GM21526 (cell line): ENCODE data around the gene ARHGAP22.

Experiments used
- ATAC-seq: cut with Tn5 transposase; IDR thresholded peaks from one replicate; pipeline ENCODE4 v1.9.1; 2021; ENCODE audit warnings: moderate library complexity; ENCODE audit not compliant: unreplicated experiment, low FRiP score

The ARHGAP22 gene

DNA sequence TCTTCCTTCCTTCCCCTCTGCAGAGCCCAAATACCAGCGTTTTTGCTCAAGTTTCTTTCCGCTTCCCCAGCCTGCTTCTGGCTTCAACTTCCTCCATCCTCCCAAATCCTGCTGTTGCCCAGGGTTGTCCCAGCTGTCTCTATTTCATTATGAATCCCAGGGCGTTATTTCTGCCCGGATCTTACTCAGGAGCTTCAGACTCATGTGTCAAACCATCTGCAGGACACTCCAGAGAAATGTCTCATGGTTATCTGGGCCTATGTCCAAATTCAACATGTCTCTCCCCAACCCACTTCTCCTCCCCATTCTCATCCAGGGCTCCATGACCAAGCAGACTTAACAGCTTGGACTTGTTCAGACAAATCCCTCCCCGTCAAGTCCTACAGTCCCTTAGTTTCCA is 15.6 kb downstream of the ARHGAP22 start:
- ATAC-seq: no peak

DNA sequence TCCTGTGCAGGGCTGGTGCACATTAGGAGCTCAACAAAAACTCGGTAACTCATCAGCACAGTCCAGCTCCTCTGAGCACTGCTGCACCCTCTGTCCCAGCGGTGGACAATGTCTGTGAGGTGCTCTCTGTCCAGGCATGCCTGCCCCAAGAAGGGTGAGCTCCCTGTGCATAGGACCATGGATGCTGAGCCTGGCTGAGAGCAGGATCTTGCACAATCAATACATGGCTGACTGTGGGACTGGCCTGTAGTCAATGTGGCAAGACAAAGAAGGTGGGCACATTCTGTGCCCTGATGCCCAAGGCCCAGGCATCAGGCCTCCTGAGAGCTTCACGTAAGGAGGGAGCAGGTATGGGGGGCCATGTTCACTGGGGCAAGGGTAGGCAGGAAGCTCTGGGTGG is 17.1 kb downstream of the ARHGAP22 start:
- ATAC-seq: no peak

DNA sequence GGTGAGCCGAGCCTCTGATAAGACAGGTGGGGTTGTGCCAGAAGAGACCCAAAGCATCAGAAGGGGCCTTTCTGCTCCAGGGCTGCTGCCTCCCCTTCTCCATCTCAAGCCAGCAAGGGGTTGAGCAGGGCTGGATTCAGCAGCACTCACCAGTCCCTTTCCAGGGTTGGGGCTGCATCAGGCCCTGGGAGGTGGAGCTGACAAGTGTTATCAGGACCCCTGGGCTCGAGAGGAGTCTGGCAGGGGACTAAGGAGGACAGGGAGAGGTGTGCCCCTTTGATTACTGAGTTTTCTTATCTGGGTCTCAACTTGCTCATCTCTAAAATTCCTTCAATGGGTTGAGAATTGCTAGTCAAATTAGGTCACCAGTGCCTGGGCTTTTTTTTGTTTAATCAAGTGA is 17.8 kb downstream of the ARHGAP22 start:
- ATAC-seq: no peak

DNA sequence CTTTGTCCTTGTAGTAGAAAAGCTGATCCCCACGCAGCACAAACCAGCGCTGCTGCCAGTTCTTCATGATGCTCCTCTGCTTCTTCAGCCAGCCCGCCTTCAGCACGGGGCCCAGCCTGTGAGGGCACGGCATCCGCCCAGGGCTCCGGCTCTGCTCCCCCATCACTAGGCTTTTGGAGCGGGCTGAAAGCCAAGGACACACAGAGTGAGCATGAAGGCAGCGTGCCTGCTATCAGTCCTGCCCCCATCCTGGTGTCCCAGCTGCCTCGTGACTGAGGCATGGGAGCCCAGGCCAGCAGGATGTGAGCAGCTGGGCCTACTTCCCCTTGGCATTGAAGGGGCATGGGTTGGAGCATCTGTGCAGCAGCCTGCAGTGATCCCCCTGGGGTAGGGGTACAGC is 21.9 kb downstream of the ARHGAP22 start:
- ATAC-seq: no peak

DNA sequence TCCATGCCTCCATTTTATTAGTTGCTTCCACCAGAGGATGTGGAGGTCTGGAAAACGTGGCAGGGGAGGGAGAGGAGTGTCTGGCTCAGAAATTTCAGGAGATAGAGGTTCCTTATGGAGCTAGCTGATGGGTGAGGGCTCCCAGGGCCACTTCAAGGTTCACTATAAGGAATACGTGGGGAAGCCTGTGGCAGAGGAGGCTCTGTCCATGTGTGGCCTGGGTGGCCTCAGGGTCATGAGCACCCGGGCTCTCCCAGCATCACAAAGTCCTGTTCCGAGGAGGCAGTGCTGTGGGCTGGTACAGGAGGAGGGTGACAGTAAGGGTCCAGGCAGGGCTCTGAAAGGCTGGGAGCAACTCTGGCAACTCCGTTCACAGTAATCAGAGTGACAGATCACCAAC is 24.6 kb downstream of the ARHGAP22 start:
- no peak for ATAC-seq

DNA sequence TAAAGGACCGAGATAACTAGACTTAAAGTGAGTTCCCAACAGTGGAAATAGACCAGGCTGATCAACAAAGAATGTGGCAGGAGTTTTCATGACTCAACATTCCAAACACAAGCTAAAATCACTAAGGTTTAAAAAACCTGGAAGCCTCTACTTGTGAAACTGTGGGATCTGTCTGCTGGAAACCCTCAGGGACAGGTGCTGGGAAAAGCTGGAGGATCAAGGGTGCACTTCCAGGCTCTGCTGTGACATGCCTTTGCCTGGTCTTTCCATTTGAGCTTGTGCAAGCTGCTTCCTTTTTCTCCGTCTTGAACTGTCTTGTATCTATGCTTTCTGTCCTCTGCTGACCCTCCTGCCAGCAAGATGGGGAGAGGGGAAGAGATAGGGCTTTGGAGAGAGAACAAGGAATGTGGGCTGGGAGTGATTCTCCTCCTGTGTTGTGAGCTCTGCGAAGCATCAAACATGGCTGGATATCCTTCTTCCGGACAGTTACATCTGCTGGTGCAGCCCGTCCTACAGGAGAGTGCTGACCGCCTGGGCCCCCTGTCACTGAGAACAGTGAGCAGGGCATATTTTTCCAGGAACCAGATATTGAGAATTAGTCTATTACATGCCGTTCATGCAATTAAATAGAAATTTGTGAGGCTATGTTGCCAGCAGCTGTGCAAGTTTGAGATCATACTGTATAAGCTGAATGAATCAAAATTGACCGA is 25.5 kb downstream of the ARHGAP22 start:
- no peak for ATAC-seq

DNA sequence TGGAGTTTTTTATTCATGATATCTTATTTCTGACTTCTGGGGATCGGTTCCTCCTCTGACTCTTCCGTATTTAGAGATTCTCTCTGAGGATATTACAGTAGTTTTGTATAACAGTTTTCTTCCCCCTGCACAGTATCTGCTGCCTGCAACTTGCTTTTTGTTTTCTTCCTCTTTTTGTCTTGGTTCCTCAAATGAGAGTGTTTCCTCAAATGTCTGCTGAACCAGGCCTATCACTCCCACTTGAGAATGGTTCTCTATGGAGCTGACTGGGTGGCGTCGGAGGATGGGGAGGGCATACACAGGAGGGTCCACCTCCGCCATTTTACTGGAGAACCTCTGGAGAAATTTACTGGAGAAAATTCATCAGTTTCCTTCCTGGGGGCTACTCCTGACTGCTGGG is 27.7 kb downstream of the ARHGAP22 start:
- ATAC-seq: no peak

DNA sequence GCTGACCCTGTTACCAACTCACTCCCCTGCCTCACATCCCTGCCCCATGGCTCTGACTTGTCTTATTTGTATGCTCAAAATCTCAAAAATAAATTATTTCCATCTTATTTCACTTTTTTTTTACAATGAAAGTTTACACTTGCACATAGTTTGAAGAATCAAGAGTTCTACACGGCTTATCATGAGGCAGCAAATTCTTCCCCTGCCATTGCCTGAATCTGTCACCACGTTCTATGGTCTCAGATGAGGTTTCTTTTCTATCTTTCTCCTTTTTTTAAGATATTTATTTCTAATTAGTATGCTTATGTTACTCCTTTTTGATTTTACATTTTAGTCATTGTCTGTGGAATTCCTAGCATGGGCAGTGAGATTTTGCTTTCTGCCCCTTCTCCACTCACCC is 28.4 kb downstream of the ARHGAP22 start:
- no peak for ATAC-seq

DNA sequence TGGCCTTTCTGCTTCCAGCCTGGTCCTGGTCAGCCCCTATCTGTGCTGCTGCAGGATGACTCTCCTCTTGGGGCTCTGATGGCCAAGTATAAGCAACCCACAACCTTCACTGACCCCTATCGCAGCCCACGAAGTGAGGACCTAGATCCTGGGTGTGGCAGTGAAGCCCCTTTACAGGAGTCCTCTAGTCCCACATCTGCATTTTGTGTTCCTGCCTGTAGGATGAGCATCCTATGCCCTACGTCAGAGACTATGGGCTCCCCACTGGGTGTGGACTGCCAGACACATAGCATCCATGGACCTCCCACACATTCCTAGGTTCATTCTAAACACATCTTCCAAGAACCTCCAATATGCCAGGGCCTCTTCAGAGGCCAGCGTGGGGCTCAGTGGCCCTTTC is 29.0 kb downstream of the ARHGAP22 start:
- ATAC-seq: no peak

DNA sequence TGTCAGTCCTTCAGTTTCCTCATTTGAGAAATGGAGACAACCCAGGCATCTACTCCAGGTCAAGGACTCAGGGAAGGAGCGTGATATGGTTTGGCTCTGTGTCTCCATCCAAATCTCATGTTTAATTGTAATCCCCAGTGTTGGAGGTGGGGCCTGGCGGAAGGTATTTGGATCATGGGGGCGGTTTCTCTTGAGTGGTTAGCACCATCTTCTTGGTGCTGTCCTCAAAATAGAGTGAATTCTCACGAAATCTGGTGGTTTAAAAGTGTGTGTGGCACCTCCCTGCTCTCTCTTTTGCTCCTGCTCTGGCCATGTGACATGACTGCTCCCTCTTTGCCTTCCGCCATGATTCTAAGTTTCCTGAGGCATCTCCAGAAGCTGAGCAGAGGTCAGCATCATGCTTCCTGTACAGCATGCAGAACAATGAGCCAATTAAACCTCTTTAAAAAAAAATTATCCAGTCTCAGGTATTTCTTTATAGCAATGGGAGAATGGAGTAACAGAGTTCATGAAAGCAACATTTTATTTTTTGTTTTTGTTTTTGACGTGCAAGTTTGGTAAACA is 30.0 kb downstream of the ARHGAP22 start:
- no peak for ATAC-seq

DNA sequence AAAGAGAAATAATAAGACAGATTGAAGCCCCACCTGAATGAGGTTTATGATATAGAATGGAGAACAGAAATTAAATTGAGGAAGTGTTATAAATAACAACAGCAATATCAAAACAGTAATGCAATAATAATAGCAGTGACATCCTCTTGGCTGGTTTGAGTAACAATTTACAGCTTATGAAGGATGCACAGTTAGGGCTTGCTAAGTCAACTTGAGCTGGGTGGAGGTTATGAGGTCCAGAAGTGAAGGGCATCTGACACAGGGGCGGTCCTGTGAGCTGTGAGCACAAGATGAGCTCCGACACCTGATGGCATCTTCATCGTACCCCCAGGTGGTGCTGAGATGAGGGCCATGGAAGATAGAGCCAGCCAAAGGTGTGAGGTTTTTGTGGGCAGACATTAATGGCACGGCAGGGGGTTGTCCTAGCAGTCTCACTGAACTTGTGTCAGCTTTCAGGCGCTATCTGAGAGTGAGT is 30.5 kb downstream of the ARHGAP22 start:
- no peak for ATAC-seq

DNA sequence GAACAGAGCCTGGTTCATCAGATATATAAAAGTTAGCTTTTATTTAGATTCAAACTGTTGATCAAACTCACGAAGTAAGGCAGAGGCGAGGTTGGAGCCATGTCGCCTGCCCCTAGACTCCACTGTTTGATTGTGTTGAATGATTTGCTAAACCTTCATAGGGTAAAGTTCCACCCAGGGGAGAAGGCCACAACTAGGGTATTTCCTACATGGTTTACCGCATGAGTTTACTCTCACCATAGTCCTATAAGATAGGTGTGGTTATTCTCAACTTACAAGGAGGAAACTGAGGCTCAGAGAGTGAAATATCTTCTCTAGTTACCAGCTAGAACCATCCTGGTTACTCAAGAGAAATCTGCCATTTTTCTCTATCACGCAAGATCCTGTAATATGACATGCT is 31.8 kb downstream of the ARHGAP22 start:
- no peak for ATAC-seq

DNA sequence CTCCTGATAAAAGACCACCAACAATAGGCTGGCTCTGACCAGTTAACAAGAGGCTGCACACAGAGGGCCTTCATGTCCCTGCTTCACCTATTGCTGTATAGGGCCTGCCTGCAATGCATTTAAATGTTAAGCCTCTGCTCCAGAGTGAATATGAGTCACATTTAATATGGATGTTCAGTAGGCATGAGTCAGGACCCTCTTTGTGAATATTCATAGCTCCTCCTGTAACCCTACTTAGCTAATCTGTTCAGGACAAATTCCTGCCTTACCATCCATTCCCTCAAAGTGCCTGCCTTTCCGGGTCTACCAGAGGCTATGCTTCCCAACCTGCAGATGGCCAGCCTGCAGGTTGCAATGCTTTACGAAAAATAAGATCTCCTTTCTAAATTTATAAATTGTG is 32.5 kb downstream of the ARHGAP22 start:
- ATAC-seq: no peak

DNA sequence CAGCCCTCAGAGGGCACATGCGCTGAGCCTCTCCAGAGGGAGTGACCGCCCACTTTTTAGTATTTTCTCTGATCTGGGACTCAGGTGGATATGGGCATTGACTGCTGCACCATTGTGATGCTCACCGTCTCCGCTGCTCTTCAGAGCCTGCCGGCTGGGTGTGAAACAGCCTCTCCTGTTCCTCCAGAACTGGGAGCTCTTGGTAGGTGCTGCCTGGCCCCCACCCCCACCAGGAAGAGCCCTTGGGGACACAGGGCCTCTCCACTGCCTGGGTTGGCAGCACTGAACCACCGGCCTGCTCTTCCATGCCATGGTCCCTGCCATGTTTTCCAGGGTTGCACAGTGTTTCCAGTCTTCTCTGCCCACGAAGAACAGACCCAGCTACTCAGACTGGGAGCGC is 36.3 kb downstream of the ARHGAP22 start:
- no peak for ATAC-seq

DNA sequence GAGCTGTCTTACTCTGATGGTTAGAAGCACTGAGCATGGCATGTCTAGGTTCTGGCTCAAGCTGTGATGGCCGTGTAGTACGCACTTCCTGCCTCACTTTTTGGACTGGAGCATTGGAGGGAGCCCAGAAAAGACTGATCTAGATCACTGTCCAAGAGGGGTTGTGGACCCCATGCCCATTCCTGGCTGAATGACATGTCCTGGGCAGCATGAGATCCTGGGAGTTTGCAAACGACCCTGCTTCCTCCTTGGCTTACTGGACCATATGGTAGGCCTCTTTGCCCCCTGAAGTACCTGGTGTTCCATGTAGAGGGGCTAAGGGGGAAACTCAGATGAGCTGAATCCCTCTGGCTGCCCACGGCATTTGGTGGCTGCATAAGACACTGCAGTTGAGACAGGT is 36.7 kb downstream of the ARHGAP22 start:
- no peak for ATAC-seq

DNA sequence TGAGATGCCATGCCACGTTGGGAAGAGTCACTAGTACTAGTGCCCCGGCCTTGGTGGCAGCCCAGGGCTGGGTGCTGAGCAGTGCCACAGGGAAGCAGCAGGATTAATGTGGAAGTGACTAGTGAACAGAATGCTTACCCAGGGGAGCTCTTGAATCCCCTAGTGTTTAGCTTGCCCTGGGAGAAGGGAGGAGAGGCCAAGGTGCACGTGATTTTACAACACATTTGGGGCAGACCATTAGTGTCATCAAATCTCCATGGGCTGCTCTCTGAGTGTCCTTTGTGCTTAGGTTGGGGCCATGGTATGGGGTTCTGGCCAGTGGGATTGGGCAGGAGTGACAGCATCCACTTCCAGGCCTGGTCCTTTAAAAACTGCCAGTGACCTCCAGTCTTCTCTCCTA is 37.5 kb downstream of the ARHGAP22 start:
- ATAC-seq: no peak

DNA sequence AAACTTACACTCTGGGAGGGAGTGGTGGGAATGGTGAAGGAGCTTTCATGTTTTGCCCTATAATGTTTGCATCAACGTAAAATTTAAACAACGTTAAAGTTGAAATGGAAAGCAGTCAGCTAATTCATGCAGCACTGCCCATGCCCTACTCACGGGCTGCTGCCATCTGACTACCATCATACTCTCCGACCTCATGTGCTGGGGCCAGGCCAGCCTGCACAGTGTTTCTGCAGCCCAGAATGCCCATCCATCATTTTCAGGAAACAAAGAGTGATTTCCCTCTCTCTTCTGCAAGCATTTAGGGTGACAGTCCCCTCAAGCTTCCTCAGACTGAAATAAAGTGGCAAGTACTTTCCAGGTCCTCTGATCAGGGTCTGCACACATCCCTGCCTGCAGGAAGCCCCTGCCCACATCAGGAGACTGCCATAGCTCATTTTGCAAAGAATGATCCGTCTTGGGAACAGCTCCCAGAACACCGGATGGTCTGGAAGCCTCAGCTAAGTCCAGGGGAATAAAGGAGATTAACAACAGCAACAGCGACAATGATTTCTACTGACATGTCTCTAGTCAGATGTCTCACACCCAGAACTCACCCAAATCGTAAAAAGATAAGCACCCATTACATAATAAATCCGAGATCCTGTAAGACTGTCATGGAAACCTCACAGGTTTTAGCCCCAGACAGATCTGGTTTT is 40.3 kb downstream of the ARHGAP22 start:
- no peak for ATAC-seq

DNA sequence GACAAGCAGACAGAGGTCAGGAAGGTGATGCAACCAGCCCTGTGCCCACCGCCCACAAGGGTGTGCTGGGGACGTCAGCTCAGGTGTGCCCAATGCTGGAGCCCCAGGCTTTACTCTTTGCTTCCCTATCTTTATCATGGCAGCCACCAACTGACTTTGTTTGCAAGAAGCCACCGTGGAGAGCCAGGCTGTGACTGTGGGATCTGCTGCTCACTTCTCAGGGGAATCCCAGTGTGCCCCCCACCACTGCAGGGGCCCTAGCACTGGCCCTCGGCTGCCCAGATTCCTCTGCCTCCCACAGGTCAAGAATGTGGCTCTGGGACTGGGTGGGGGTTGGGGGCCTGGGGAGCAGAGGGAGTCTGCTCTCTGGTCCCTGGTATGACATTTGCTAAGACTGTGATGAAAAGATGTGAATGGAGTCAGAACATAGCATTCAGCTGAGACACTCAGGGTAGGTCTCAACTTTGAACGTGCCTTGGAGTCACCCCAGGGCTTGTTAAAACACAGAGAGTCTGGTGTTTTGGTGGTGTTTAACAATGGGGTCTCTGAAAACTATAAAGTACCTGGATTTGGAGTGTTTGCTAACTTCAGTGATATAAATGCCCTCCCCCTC is 47.3 kb downstream of the ARHGAP22 start:
- ATAC-seq: no peak

DNA sequence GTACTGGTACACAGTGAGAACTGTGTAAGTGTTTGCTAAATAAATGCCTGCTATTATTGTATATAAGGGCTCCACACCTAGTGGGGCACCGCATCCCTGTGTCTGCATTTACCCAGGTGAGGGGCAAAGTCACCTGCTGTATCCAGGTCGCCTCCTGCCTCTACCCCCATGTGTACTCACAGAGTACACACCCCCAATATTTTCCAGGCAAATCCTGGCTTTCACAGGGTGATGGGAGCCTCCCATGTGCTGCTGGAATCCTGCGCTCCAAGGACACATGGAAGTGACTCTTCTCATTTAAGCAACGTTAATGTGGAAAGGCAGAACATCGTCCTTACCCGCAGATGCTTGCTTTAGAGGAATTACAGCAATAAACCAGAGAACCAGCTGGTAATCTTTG is 48.2 kb downstream of the ARHGAP22 start:
- no peak for ATAC-seq

DNA sequence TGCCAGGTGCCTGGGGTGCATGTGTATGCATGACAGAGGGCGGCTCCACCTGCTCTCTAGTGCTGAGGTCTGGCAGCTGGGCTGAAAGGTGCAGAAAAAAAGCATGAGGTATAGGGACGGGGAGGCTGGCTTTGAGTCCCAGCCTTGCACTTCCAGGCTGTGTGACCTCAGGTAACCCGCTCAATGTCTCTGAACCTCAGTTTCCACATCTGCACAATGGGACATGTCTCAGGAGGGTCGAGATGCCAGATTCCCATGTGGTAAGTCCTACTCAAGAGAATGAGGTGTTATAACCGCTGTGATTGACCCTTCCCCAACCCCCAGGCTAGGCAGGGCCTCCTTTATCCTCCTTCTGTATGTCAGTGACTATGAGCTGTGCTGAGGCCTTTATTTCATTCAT is 48.8 kb downstream of the ARHGAP22 start:
- no peak for ATAC-seq

DNA sequence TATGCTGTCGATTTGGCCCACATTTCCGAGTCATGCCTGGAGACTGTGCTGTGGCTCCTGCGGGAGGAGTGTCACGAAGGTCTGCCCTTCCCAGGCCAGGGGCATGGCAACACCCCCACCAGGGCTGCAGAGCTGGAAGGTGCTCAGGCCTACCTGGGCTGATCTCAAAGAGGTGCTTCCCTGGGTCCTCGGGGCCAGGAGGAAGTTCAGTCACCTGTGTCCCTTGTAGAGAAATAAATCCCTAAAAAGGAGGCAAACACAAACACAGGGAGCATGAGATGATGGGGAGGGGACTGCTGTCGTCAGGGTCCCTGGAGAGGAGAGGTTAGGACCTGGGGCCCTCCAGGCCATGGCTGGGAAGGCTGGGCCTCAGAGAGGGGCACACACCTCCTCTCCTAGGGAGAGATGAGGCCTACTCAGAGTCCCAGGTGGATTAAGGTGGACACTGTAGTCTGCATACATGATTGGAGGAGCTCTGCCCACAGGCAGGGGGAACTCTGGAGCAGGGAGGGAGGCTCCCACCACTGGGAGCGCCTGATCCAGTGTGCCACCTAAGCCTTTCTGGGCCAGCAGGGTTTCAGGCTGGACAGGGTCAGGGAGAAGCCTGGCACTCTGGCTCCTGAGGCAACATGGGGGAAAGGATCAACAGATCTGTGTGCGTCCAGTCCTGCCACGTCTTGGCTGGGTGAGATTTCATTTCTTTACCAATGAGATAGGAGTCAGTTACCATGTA is 49.4 kb downstream of the ARHGAP22 start:
- no peak for ATAC-seq
